Sigmoid colon (tissue), 7 donors: ENCODE results near the gene SLC8A1. TPM values are rescaled to one million over a fixed set of nuclear protein-coding genes. Genes with fewer than 3 reads are reported as not detected.

ENCODE experiments used
- DNase-seq: peaks from one replicate; pipeline ENCODE4 v3.0.0-alpha.2; 2019
- H3K27ac ChIP-seq, 4 donors: fragments of 200-600 bp; sonication (generic); one replicate each; pipeline ENCODE4 v1.5.1; 2016 to 2019; ENCODE audit warnings: mild to moderate bottlenecking in 1 of 4
- H3K27me3 ChIP-seq, 3 donors: fragments of 200-600 bp; sonication (generic); one replicate each; pipeline ENCODE4 v1.5.1; 2019; ENCODE audit warnings: mild to moderate bottlenecking in 1 of 3
- H3K36me3 ChIP-seq, 4 donors: fragments of 200-600 bp; sonication (generic); one replicate each; pipeline ENCODE4 v1.5.1; 2016 to 2019
- H3K4me1 ChIP-seq, 4 donors: fragments of 200-600 bp; sonication (generic); one replicate each; pipeline ENCODE4 v1.5.1; 2017 to 2019
- H3K4me3 ChIP-seq, 4 donors: fragments of 200-600 bp; sonication (generic); one replicate each; pipeline ENCODE4 v1.5.1; 2017 to 2019; ENCODE audit warnings: mild to moderate bottlenecking in 2 of 4, moderate library complexity in 1 of 4
- H3K9me3 ChIP-seq, 4 donors: fragments of 200-600 bp in 3 of 4; sonication (generic) in 3 of 4; one replicate each; pipeline versions ENCODE4 v1.5.1 to v1.6.1; 2013 to 2019
- EP300 ChIP-seq, 4 donors: sonication (generic); formaldehyde crosslinking; IDR thresholded peaks; one replicate each; pipeline ENCODE4 v1.6.1; 2017; ENCODE audit warnings: antibody characterized with exemption in 4 of 4
- POLR2A ChIP-seq, 2 donors: fragments of 450-650 bp; IDR thresholded peaks; one replicate each; pipeline ENCODE4 v1.6.1; 2016; ENCODE audit warnings: antibody characterized with exemption in 2 of 2, mild to moderate bottlenecking in 2 of 2, moderate library complexity in 2 of 2
- POLR2AphosphoS5 ChIP-seq, 4 donors: sonication (generic); formaldehyde crosslinking; IDR thresholded peaks; one replicate each; pipeline ENCODE4 v1.6.1; 2017; ENCODE audit warnings: antibody characterized with exemption in 4 of 4
- WGBS, 2 donors: extraction: QIAGEN DNeasy Blood & Tissue Kit; methylation state at CpG; one replicate each; pipeline ENCODE4 v1.1.7; 2013; 5-methylcytosine and 5-hydroxymethylcytosine counted together
- intact Hi-C: fragments of 100-400 bp; cut with DNase I; formaldehyde crosslinking; loops from one replicate; pipeline ENCODE4 v1.15.1; 2023
- polyA plus RNA-seq, 3 donors: library from polyadenylated mRNA; stranded (reverse); fragments of 200-250 nt; gene quantifications; one replicate each; pipeline ENCODE4 v1.2.3, GENCODE V29; 2013
- total RNA-seq, 4 donors: library from RNA; depleted of rRNA; stranded (reverse); fragments of >200 nt; gene quantifications; one replicate each; pipeline ENCODE4 v1.1.0, GENCODE V29; 2016
- TF ChIP-seq, protein P1 (sequence below), 4 experiments: fragments of 450-650 bp in 3 of 4; fragments of 200-600 bp in 1 of 4; IDR thresholded peaks; one replicate each; pipeline ENCODE4 v1.5.1; 2016 to 2019; ENCODE audit warnings: antibody characterized with exemption in 4 of 4, mild to moderate bottlenecking in 3 of 4, moderate library complexity in 2 of 4
- donor health status: healthy with polysubstance abuse.
- donor health status: Bipolar disorder and iron deficiency.
- donor health status: healthy.

SLC8A1 gene
- total and polyA plus RNA-seq, 7 donors = 0.60 to 337 (median 229) TPM

DNA sequence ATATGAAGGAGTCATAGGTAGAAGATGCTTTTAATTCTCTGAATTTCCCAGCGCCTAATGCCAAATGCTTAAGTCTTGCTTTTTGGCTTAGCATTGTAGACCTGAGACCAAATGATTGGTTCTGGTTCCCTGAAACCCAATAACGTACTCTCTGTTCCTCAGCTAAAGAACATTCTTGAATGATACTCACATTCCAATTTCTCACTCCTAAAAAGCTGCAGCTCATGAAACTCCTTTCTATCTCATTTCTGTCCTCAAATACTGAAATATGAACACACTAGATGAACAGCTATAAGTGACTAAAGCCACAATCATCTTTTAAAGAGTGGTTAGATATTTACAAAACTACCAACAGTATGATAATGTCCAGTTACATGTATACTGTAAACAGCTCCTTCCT, 272.1 kb downstream of the SLC8A1 start:
- intact Hi-C loops = no loop called here
- no peak overlapping the region for H3K4me3 ChIP-seq
- TF ChIP-seq, protein P1, sequence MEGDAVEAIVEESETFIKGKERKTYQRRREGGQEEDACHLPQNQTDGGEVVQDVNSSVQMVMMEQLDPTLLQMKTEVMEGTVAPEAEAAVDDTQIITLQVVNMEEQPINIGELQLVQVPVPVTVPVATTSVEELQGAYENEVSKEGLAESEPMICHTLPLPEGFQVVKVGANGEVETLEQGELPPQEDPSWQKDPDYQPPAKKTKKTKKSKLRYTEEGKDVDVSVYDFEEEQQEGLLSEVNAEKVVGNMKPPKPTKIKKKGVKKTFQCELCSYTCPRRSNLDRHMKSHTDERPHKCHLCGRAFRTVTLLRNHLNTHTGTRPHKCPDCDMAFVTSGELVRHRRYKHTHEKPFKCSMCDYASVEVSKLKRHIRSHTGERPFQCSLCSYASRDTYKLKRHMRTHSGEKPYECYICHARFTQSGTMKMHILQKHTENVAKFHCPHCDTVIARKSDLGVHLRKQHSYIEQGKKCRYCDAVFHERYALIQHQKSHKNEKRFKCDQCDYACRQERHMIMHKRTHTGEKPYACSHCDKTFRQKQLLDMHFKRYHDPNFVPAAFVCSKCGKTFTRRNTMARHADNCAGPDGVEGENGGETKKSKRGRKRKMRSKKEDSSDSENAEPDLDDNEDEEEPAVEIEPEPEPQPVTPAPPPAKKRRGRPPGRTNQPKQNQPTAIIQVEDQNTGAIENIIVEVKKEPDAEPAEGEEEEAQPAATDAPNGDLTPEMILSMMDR (IDR thresholded peaks at IDR 0.05) = no peak
- no peak for TF ChIP-seq POLR2A (IDR thresholded peaks at IDR 0.05)
- TF ChIP-seq POLR2AphosphoS5 (IDR thresholded peaks at IDR 0.05) = no peak
- TF ChIP-seq EP300 (IDR thresholded peaks at IDR 0.05) = no peak
- H3K4me1 ChIP-seq = no peaks in the 10 kb centered on the region
- no peak overlapping the region for H3K27ac ChIP-seq
- DNase-seq = no peak
- WGBS, 2 donors = 94 to 95% methylated on average over 2 of the region's 2 CpGs
- no peaks in the 10 kb centered on the region for H3K27me3 ChIP-seq
- no peaks in the 10 kb centered on the region for H3K9me3 ChIP-seq
- H3K36me3 ChIP-seq = peaks cover 0 to 6% (median 0%) of the 10 kb centered on the region in 4 donors

DNA sequence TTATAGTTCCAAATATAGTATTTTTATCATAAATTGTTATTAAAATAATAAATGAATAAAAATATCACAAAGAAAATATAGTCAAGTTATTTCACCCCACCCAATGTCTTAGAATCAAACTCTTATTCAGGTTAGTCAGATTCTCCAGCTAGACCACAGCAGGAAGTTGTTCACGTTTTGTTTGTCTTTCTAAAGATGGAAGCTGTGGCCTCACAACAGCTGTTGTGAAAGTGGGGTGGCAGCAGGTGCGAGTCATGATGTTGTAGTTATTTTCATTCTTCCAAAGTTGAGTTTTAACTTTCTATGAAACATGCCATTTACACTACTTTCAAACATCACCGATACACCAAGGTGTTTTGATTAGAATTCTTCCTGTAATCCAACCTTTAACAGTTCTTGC, 272.9 kb downstream of the SLC8A1 start:
- WGBS, 2 donors = 36 to 41% methylated on average over 3 of the region's 3 CpGs
- intact Hi-C loops = no loop called here
- no peaks in the 10 kb centered on the region for H3K9me3 ChIP-seq
- no peaks in the 10 kb centered on the region for H3K27me3 ChIP-seq
- TF ChIP-seq, protein P1 (IDR thresholded peaks at IDR 0.05) = no peak
- no peak for TF ChIP-seq EP300 (IDR thresholded peaks at IDR 0.05)
- no peak for TF ChIP-seq POLR2AphosphoS5 (IDR thresholded peaks at IDR 0.05)
- TF ChIP-seq POLR2A (IDR thresholded peaks at IDR 0.05) = no peak
- no peak overlapping the region for H3K27ac ChIP-seq
- DNase-seq = no peak
- H3K36me3 ChIP-seq = peaks cover 0 to 6% (median 0%) of the 10 kb centered on the region in 4 donors
- H3K4me3 ChIP-seq = no peak overlapping the region
- no peaks in the 10 kb centered on the region for H3K4me1 ChIP-seq

DNA sequence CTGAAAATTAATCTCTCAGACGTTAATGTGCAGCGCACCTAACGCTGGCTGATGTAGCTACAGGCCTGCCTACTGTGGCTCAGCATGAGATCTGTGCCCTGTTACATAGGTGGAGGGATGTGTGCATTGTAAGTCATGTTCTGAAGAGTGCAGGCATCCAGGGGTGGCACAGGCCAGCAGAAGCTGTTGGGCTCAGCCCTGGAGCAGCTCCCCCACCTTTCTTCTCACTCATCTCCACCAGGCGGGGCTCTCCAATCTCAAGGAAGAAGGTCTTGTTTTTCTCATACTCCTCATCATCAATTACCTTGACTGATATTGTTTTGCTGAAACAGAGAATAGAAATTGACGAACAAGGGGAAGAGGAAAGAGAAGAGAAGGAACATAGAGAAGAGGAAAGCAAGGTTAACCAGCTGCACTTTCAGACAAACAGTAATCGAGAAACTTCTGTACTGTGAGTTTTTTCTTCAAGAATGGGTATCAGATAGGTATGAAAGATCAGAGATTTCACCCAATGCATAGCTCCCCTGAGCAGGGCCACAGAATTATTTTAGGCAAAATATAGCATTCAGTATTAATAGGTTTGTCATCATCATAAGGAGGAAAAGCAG, 273.6 kb downstream of the SLC8A1 start:
- WGBS, 2 donors = 93 to 95% methylated on average over 6 of the region's 6 CpGs
- intact Hi-C loops = no loop called here
- Histone ChIP-seq H3K27me3 (no peaks in the 10 kb centered on the region), H3K9me3 (no peaks in the 10 kb centered on the region), H3K4me1 (no peaks in the 10 kb centered on the region), H3K4me3 (no peak overlapping the region), H3K36me3 (peaks cover 0 to 6% (median 0%) of the 10 kb centered on the region in 4 donors), H3K27ac (no peak overlapping the region)
- DNase-seq = no peak
- TF ChIP-seq EP300 (IDR thresholded peaks at IDR 0.05) (no peak), POLR2AphosphoS5 (IDR thresholded peaks at IDR 0.05) (no peak), POLR2A (IDR thresholded peaks at IDR 0.05) (no peak)
- TF ChIP-seq, protein P1 (IDR thresholded peaks at IDR 0.05) = no peak

DNA sequence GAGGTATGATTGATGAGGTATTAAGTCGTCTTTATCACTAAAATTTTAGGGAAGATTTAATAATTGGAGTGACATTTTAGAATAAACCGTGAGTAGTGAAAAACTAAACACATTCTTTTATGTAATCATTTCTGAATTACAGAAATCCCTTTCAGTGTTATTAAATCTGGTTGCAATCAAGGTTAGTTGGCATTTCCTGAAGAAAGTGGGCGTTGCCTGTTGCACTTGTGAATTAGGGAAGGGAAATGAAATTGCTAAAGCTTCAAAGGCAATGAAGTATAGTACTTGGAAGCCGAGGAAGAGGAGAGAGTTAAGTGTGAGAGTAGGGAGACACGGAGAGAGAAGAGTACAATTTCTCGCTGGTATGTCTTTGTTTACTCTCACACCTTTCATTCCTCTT, 274.5 kb downstream of the SLC8A1 start:
- TF ChIP-seq, protein P1 (IDR thresholded peaks at IDR 0.05) = no peak
- TF ChIP-seq POLR2A (IDR thresholded peaks at IDR 0.05) (no peak), EP300 (IDR thresholded peaks at IDR 0.05) (no peak)
- no peak for DNase-seq
- peaks cover 0 to 6% (median 0%) of the 10 kb centered on the region in 4 donors for H3K36me3 ChIP-seq
- intact Hi-C loops = no loop called here
- 64 to 67% methylated on average over 6 of the region's 6 CpGs for WGBS, 2 donors
- H3K27ac ChIP-seq = no peak overlapping the region
- H3K9me3 ChIP-seq = no peaks in the 10 kb centered on the region
- H3K4me1 ChIP-seq = no peaks in the 10 kb centered on the region
- H3K27me3 ChIP-seq = no peaks in the 10 kb centered on the region
- no peak overlapping the region for H3K4me3 ChIP-seq

DNA sequence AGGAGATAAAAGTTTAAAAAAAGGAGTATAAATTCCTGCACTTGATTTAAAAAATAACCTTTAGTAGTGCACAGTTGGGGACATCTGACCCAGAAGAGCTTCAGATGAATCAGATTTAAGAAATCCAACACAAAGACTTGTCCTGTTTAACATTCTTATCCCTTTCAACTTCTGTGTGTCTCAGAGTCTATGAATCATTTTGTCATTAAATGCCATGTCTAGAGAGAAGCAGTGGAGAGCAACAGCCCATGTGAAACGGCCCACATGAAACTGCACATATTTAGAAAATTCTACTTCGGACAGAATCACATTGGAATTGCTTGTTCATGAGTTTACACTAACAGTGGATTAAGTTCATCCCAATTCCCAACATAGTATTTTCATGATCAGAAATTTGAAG, 278.6 kb downstream of the SLC8A1 start:
- Histone ChIP-seq H3K4me3 (no peak overlapping the region), H3K9me3 (no peaks in the 10 kb centered on the region), H3K4me1 (peaks cover 0 to 4% (median 0%) of the 10 kb centered on the region in 4 donors), H3K36me3 (peaks cover 0 to 6% (median 0%) of the 10 kb centered on the region in 4 donors), H3K27me3 (no peaks in the 10 kb centered on the region), H3K27ac (no peak overlapping the region)
- WGBS, 2 donors = 68 to 84% methylated on average over 2 of the region's 2 CpGs
- intact Hi-C loops = no loop called here
- no peak for DNase-seq
- TF ChIP-seq EP300 (IDR thresholded peaks at IDR 0.05) (no peak), POLR2AphosphoS5 (IDR thresholded peaks at IDR 0.05) (no peak), POLR2A (IDR thresholded peaks at IDR 0.05) (no peak)
- TF ChIP-seq, protein P1 (IDR thresholded peaks at IDR 0.05) = no peak
